Measurements from ENCODE around the gene WNT5B. TPM values are rescaled to one million over a fixed set of nuclear protein-coding genes. Genes with fewer than 3 reads are reported as not detected.
A peak's percentile ranks its signal among the peaks of the same experiment; 100 is the strongest.
"Not testable (repeated sequence)": the region's sequence is repeated elsewhere in the genome, so short reads cannot be mapped to it uniquely, and the experiment has no call there.

The WNT5B gene
- total RNA-seq, 1 donor from 2014 or later: 4.2 TPM

DNA sequence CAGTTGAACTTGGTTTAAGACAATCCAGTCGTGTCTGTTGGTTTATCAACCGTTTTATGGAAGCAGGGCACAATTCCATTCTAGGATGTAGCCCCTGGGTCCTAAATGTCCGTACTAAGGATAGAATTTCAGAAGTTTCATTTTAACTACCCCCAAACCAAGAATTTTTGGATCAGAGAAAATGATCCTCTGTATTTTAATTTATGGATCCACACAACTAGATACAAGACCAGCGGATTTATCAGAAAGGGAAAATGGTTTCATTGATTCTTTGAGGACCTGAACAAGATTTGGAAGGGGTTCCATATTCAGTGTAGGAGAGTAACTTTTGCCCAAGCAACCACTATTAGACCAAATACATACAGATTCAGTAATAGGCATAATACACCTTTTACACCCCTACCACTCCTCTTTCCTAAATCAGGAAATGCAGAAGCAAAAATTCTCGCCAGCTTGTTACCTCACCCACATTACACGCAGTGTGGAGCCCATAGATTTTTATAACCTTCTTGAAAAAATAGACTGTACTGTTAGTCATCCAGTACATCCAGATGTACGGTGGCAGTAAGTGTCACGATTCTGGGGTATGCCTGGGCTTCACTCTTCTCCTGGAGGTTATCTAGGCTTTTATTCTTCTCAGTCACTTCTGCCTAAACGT, 33.2 kb upstream of the WNT5B start:
- ATAC-seq (no peak), DNase-seq (ENCODE audit: low spot score) (no peak)

DNA sequence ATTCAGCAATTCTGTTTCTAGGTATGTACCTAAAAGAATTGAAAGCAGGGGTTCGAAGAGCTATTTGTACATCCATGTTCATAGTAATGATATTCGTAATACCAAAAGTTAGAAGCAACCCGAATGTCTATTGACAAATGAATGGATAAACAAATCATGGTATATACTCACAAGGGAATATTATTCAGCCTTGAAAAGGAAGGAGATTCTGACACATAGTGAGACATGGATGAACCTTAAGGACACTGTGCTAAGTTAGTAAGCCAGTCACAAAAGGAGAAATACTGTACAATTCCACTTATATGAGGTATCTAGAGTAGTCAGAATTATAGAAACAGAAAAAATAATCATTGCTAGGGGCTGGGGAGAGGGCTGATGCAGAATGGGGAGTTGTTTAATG, 30.3 kb upstream of the WNT5B start:
- no peak for ATAC-seq
- no peak for DNase-seq (ENCODE audit: low spot score)

DNA sequence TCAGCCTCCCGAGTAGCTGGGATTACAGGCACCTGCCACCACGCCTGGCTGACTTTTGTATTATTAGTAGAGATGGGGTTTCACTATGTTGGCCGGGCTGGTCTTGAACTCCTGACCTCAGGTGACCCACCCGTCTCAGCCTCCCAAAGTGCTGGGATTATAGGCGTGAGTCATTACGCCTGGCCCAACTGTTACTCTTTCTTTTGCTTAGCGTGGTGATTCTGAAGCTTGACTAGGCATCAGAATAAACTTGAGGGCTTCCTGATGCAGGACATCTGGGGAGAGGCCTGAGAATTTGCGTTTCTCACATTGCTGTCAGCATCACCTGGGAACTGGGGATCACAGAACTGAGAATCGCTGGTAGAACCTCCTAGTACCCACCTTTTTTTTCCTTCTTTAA, 26.3 kb upstream of the WNT5B start:
- not testable (repeated sequence) for DNase-seq (ENCODE audit: low spot score); ATAC-seq

DNA sequence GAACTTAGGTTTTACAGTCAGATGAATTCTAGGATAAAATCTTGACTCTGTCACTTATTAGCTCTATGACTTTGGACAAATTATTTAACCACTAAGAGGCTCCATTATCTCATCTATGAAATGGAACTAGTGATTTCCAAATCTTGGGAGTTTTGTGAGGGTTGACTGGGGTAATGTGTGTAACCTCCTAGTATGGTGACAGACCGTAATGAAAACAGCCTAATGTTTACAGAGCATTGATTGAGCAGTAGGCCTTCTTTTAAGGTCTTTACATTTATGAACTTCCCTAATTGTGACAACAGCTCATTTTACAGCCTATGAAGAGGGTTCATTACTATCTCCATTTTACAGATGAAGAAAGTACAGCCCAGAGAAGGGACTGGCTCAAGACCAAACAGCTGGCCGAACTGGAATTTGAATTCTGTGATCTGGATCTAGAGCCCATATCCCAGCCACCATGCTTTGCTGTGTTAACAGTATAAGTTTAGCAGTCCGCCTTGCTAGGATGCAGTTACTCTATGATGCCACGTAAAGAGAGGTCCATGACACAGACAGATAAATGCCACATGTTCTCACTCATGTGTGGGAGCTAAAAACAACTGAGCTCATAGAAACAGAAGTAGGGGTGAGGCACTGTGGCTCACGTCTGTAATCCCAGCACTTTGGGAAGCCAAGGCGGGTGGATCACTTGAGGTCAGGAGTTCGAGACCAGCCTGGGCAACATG, 25.6 kb upstream of the WNT5B start:
- ATAC-seq (no peak), DNase-seq (ENCODE audit: low spot score) (no peak)

DNA sequence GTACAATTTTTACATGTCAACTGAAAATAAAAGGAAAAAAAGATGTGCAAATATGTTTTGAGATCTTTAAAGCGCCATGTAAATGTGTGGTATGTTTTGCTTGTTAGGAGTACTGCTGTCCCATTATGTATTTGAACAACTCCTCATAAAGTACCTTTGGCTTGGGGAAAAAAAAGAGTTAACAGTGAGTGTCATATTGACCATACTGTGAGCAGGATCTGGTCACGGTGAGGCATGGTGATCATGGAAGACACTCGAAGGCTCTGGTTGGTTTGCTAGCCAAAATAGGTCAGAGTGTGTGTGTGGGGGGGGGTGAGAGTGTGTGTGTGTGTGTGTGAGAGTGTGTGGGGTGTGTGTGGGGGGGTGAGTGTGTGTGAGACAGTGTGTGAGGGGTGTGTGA, 24.6 kb upstream of the WNT5B start:
- no peak for DNase-seq (ENCODE audit: low spot score)

DNA sequence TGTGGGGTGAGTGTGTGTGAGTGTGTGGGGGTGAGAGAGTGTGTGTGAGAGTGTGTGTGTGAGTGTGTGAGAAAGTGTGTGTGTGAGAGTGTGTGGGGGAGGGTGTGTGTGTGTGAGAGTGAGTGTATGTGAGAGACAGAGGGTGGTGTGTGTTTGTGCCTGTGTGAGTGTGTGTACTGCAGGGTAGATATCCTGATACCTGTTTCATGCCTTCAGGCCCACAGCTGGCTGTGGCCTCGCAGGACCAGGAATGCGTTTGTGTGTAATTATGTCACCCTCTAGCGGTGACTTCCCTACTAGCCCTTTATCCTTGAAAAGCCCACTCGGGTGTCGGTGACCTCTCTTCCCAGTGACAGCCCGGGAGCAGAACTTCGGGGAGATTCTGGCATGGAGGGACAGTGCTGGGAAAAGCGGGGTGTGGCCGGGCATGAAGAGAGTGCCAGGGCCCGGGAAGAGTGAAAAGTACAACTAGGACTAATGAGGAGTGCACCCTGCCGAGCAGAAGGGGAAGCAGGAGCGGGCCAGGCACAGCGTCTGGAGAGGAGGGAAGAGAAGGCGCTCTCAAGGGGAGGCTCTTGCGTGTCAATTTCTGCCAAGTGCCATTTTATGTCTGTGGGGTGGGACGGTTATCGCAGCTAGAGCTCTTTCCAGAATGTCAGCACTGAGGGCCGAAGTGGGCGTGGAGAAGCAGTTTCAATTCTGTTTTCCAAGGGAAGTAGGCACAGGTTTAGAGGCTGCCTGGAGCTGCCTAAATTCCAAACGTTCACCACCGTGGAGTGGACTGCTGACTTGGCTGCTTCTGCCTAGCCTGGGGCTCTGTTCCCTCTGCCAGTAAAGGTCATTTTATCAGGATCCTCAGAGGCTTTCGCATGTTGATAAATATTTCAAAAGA, 23.7 kb upstream of the WNT5B start:
- peak; percentile 78 for DNase-seq (ENCODE audit: low spot score)
- peak; percentile 82 for ATAC-seq

More for the DNA sequence above, 24.6 kb upstream of the WNT5B start:
- ATAC-seq: no peak

DNA sequence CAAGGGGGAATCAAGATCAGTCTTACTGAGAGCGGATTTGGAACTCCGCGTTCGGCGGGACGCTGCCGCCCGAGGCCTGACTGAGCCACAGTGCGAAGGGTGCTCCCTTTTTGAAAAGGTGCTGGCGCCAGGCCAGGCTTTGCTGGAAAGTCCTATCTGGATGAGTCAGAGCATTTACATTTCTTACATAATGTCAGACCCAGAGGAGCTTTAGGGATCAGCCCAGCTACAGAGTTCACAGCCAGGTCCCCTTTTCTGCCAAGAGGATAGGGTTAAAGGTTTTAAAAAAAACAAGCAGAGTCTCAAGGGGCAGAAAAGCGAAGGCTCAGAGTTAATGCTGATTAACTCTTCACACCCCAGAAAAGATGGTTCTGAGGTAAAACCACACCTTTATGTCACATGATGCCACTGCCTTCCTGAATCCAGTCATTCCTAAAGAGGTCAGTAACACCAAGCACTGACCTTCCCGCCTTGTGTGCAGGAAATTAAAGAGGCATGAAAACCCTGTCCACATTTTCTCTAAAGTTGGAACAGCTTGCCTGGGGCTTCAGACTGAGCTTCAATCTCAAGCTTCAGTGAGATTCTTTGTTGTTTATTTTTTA, 22.9 kb upstream of the WNT5B start:
- ATAC-seq (peak; percentile 65), DNase-seq (ENCODE audit: low spot score) (peak; percentile 96)

DNA sequence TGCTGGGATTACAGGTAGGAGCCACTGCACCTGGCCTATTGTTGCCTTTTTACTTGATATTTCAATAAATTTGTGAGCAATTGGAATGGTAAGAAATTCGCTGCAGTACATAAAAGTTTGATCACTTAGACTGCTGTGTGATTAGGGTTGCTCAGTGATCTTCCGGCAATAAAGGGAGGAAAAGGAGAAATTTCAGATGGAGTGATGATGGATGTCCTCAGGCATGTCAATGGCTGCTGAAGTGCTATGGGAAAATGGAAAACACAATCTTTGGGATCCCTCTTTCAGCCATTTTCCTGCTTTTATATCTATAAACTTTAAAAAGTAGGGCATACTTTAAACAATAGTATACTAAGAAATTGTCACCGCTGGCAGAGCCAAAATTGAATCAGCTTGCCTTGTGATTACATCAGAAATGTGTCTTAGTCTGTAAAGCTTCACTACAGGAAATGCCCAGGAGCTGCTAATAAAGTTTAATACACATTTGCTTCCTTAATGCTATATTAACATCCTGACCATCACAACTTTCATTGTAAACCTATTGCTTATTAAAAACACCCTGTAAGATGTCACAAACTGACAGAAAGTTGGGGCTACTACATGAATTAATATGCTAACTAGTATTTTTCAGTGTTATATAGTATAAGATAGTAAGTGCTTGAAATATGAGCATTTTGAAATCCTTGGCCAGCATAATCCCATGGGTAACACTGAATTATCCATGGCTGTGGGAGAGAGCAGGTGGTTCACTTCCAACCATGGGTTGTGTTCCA, 20.9 kb upstream of the WNT5B start:
- no peak for ATAC-seq

DNA sequence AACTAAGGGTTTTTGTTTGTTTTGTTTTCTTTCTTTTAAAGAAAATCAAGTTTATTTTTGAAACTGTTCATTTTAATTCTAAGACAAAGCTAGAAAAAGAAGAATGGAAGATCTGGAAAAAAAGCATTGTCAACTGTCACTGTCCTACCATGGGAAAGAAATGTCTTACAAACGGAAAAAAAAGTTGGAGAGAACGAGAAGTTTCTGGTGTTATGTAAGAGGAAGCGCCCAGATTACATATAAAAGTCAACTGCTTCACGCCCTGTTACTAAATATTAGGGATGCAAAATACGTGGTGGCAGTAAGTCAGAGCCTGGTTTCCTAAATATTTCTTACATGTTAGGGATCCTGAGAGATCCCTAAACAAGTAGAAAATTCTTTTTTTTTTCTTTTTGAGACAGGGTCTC, 20.3 kb upstream of the WNT5B start:
- ATAC-seq (no peak), DNase-seq (ENCODE audit: low spot score) (no peak)

More for the DNA sequence above, 20.9 kb upstream of the WNT5B start:
- DNase-seq (ENCODE audit: low spot score): no peak

DNA sequence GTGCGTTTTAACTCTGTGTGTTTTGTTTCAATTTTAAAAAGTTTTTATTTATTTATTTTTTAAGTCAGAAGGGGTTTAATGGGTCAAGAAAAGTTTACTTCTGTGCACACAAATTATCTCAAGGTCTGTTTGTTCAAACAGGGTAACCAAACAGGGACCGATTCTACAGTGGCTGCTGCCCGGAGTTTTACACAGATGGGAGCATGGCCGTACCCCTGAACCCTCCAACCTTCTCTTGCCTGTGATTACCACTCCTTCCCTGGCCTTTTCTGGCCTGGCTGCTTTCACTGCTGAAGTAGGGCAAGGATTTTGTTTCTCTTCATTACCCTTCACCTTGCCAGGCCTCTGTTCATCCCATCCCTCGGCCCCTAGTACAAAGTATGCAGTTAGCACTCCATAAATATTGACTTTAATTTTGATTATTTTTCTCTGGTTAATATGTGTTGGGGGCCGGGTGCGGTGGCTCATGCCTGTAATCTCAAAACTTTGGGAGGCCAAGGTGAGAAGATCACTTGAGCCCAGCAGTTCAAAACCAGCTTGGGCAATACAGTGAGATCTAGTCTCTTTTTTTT, 18.9 kb upstream of the WNT5B start:
- DNase-seq (ENCODE audit: low spot score): no peak
- peak; percentile 5 for ATAC-seq

DNA sequence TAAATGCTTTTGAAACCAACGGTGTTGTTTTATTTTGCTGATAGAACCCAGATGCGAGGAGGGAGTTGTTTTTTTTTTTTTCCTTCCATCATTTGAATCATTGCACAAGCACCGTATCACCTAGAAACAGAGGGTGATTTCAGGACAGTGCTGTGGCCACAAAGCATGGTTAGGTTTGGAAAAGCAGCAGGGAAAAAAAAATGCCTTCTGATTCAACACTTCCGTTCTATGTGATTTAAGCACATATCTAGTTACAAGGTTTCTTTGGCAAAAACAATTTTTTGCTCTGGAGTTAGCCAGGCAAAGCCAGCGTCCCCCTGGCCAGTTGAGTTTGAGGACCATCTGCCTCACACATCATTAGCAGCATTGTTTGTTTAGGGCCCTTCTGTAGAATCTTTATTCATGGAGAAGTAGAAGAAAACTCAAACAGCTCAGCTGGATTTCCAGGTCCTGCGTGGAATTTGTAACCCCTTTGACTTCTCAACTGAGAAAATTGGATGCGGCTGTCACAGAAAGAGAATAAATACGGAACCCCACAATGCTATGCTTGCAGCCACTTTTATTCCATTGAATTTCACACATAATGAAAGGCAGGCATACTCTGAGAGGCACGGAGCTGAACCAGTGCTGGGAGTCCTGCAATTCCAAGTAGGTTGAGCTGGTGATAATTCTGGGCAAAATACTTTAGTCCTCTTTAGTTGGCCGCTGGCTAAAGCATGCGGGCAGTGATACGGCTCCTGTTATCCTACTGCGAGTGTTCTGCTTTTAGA, 17.0 kb upstream of the WNT5B start:
- ATAC-seq (peak; percentile 38), DNase-seq (ENCODE audit: low spot score) (no peak)

DNA sequence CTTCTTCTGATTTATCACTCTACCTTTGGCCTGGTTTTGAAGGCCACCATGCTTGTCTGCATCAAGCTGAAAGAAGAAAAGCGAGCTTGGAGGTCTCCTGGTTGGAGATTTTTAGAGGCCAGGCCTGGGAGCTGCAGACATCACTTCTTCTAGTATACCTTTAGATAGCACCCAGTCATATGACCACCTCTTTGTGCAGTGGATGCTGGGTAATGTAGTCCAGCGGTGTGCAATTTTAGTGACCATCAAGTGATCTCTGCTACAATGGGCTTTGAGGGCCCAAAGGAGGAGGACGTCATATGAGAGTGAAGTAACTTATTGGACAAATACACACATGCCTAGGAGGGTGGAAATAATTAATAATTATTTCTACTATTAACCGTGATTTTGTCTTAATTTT, 15.2 kb upstream of the WNT5B start:
- no peak for ATAC-seq

DNA sequence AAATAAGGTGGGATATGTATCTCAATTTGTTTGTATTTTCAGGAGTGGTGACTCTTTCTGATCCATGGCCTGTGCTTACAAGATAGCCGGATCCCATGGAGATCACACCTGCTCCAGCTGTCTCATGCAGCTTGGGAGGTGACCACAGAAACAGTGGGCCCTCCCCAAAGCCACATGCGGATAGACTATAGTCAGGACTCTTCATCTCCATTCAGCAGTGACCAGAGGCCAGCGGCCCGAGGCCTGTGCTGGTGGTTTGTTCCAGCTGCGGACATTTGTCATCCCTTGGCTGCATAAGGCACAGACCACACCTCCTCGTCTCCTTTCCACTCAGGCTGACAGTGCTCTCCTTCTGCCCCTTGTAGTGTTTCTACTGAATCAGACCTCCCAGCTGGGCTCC, 14.7 kb upstream of the WNT5B start:
- ATAC-seq: no peak
- no peak for DNase-seq (ENCODE audit: low spot score)

More for the DNA sequence above, 15.2 kb upstream of the WNT5B start:
- no peak for DNase-seq (ENCODE audit: low spot score)

DNA sequence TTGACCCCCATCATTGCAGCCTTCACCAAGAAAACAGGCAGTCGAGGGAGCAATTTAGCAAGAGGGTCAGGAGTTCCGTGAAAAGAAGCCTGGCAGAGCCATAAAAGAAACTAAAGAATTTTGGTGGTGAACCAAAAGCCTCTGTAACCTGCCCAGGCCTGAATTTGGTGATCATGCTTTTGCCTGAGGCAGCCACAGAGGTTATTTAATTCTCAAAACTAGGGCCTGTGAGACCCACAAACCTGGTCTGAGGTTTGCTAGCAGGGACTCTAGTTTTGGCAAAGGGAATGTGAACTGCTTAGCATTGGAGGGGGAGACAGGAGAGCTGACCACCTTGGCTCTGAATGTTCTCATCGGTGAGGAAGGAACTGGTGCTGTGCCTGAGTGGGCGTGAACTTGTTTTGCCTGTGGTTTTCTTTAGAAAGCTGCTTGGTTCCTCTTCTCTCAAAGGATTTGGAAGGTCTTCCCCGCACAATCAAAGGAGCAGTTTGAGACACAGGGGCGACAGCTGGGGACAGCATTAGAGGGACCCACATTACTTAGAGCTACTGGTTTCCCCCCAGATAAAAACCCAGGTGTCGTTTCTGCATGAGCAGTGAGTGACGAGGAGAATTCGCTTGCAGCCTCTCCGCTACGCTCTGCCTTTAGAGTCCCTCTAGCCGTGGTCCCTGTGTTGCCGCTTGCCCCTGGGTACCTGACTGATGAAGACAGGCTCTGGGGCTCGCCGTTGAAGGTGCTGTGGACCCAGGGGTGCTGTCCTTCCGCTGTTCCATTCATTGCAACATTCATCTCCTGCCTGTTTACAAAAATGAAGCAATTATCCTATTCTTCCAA, 12.6 kb upstream of the WNT5B start:
- DNase-seq (ENCODE audit: low spot score) (no peak), ATAC-seq (no peak)

DNA sequence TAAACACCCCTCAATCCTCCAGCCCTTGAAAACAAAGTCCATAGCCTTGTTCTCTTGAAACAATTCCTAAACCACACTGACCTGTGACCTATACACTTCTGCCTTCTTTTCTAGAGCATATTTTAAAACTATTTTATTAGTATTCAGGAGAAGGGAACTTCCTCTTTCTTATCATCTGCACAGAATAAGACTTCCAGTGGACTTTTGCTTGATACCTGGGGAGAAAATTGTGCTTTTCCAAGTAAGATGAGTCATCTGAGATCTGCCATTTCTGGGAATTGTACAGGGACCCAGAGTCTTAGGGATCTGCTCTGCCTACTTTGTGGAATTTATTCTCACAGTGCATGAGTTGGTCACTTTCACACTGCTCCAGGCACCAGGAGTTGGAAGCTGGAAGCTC, 10.5 kb upstream of the WNT5B start:
- no peak for DNase-seq (ENCODE audit: low spot score)
- no peak for ATAC-seq

DNA sequence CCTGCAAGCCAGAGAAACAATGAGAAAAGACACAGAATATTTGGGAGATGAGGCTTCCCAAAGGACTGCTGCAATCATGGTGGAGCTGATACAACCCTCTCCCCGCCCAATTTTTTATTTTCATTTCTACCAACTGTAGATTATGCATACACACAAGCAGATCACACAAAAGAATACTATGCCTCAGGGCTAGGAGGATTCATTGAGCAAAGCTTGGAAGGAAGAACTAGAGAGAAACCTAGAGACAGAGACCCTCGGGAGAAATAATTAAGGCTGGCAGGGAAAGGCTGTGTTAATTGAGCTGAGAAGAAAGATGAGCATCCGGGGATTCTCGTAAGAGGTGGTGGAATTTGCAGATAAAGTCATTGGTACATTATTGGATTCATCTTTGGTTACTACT, 9.9 kb upstream of the WNT5B start:
- ATAC-seq (no peak), DNase-seq (ENCODE audit: low spot score) (no peak)

DNA sequence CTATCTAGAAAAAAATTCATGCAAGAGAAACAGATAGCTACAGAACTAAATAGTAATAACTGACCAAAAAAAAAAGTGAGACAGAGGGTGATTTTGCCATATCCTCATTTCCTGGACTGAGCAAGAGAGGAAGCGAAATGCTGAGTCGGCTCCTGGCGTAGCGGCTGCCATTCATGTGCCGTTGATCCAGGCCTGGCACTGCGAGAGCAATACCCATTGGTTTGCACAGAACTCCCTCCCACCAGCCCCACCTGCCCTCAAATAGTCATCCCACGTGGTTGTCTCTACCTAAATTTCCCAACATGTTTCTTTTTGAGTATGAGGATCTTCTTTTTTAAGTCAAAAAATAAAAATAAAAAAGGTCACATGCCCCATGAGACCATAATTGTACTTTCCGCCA, 9.4 kb upstream of the WNT5B start:
- DNase-seq (ENCODE audit: low spot score) (no peak), ATAC-seq (peak; percentile 80)

DNA sequence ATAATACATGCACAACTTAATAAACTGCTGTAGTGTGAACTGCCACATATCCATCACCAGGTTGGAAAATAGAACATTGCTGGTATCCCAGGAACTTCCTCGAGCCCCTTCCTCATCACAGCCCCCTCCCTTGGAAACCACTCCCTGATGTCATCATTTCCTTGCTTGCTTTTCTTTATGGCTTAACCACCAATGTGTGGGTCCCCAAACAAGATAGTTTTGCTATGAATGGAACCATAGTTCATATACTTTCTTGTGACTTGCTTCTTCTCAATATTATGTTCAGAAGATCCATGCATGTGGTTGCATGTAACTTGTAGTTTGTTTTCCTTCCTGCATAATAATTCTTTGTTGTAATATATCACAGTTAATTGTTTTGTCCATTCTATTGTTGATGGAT, 8.9 kb upstream of the WNT5B start:
- DNase-seq (ENCODE audit: low spot score) (no peak), ATAC-seq (no peak)
